ENCODE results near the gene SYCP2.

The SYCP2 gene

GRCh38 chr20:59820204-59821041 is 113.0 kb downstream of the SYCP2 start:
- no peak for DNase-seq

GRCh38 chr20:59819496-59820203 is 113.8 kb downstream of the SYCP2 start:
- no peak for DNase-seq

- DNase-seq, result no peak
These were observed 114.5 kb downstream of the SYCP2 start for GRCh38 chr20:59818911-59819310.

GRCh38 chr20:59817846-59818615 is 115.4 kb downstream of the SYCP2 start:
- DNase-seq, result no peak

GRCh38 chr20:59817406-59817805 is 116.0 kb downstream of the SYCP2 start:
- no peak for DNase-seq

- DNase-seq, result no peak
These were observed 117.2 kb downstream of the SYCP2 start for GRCh38 chr20:59816146-59816738.

- no peak for DNase-seq
These were observed 118.5 kb downstream of the SYCP2 start for GRCh38 chr20:59814840-59815340.

GRCh38 chr20:59813948-59814839 is 119.2 kb downstream of the SYCP2 start:
- DNase-seq, result no peak
